Ishikawa (cell line): ENCODE data around the gene DOCK6.

Experiments
- CEBPB ChIP-seq: IDR thresholded peaks from 2 replicates; pipeline ENCODE4 v1.6.1; 2012
- MAX ChIP-seq: IDR thresholded peaks from 2 replicates; pipeline ENCODE4 v1.6.1; 2012
- NFIC ChIP-seq: IDR thresholded peaks from 2 replicates; pipeline ENCODE4 v1.6.1; 2012
- TAF1 ChIP-seq: IDR thresholded peaks from 2 replicates; pipeline ENCODE4 v1.6.1; 2012; ENCODE audit warnings: low read depth, mild to moderate bottlenecking
- TF ChIP-seq, protein P1 (sequence below): IDR thresholded peaks from 2 replicates; pipeline ENCODE4 v1.6.1; 2012; ENCODE audit warnings: low read depth, mild to moderate bottlenecking

DNA sequence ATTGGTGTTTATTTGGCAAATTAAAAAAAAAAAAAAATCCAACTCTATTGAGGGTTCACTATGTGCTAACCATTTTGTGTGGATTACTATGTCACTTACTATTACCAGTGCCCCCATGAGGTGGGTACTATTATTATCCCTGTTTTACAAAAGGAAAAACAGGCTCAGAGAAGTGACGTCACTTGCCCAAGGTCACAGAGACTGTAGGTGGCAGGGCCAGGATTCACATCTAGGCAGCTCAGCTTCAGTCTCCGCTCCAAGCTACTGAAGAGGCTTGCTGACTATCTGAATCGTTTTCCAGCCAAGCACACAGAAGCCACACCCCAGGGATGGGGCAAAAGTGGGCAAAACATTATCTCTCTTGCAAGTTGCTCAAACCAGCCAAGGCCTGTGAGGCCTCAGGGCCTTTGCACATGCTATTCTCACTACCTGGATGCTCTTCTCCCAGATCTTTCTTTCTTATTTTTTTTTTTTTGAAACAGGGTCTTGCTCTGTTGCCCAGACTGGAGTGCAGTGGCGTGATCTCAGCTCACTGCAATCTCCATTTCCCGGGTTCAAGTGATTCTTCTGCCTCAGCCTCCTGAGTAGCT lies 27.7 kb downstream of the DOCK6 start:
- TF ChIP-seq MAX (no peak), TAF1 (no peak), NFIC (no peak), CEBPB (no peak)
- TF ChIP-seq, protein P1, sequence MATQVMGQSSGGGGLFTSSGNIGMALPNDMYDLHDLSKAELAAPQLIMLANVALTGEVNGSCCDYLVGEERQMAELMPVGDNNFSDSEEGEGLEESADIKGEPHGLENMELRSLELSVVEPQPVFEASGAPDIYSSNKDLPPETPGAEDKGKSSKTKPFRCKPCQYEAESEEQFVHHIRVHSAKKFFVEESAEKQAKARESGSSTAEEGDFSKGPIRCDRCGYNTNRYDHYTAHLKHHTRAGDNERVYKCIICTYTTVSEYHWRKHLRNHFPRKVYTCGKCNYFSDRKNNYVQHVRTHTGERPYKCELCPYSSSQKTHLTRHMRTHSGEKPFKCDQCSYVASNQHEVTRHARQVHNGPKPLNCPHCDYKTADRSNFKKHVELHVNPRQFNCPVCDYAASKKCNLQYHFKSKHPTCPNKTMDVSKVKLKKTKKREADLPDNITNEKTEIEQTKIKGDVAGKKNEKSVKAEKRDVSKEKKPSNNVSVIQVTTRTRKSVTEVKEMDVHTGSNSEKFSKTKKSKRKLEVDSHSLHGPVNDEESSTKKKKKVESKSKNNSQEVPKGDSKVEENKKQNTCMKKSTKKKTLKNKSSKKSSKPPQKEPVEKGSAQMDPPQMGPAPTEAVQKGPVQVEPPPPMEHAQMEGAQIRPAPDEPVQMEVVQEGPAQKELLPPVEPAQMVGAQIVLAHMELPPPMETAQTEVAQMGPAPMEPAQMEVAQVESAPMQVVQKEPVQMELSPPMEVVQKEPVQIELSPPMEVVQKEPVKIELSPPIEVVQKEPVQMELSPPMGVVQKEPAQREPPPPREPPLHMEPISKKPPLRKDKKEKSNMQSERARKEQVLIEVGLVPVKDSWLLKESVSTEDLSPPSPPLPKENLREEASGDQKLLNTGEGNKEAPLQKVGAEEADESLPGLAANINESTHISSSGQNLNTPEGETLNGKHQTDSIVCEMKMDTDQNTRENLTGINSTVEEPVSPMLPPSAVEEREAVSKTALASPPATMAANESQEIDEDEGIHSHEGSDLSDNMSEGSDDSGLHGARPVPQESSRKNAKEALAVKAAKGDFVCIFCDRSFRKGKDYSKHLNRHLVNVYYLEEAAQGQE: no peak
